Endothelial cell of umbilical vein (primary cell): ENCODE measurements around the gene CEACAM4. TPM values are rescaled to one million over a fixed set of nuclear protein-coding genes. Genes with fewer than 3 reads are reported as not detected.

Experiments used
- Bru-seq: library from RNA; stranded (reverse); fragments of 400-500 nt; gene quantifications from one replicate; lab custom pipeline; 2021; lab: Mats Ljungman, UMichigan
- BruChase-seq, 2 experiments: library from RNA; stranded (reverse); fragments of 400-500 nt; gene quantifications; one replicate each; lab custom pipeline; 2021; lab: Mats Ljungman, UMichigan
- BruUV-seq: library from RNA; stranded (reverse); fragments of 400-500 nt; replicated peaks from 2 replicates; lab custom pipeline; 2021; lab: Mats Ljungman, UMichigan
- CTCF ChIA-PET: fragments of 300-600, 350-600 bp; sonication (Branson Sonifier 250); formaldehyde crosslinking; loops from one replicate; lab custom pipeline; 2021; ENCODE audit warnings: antibody characterized with exemption, inconsistent platforms; lab: Charles Lee
- POLR2A ChIA-PET: fragments of 300-600, 350-600 bp; sonication (Branson Sonifier 250); formaldehyde crosslinking; loops from one replicate; lab custom pipeline; 2021; ENCODE audit warnings: antibody characterized with exemption, inconsistent platforms; lab: Charles Lee
- DNase-seq: peaks from one replicate; pipeline ENCODE4 v3.0.0-alpha.2; 2011; ENCODE audit warnings: low read depth, low spot score
- FAIRE-seq: peaks from 2 replicates; lab custom pipeline; 2011; peaks lifted over from hg19 to GRCh38; lab: Jason Lieb, UNC
- H2AFZ ChIP-seq: 2 replicates; pipeline ENCODE4 v1.6.0; 2012; ENCODE audit warnings: low read depth, low read length, control low read depth, inconsistent platforms
- H3K27ac ChIP-seq: 2 replicates; pipeline ENCODE4 v1.5.1; 2011; ENCODE audit warnings: low read depth, mild to moderate bottlenecking, control low read depth, low read length, moderate library complexity; ENCODE audit not compliant: insufficient read depth
- H3K27me3 ChIP-seq, 2 experiments: 2 replicates each; pipeline versions ENCODE4 v1.6.0 to v1.6.1; 2011; ENCODE audit warnings: low read length in 2 of 2, mixed read lengths in 1 of 2; ENCODE audit not compliant: control insufficient read depth in 2 of 2, insufficient read depth in 2 of 2
- H3K36me3 ChIP-seq, 2 experiments: 2 replicates in 1 of 2; 3 replicates in 1 of 2; pipeline ENCODE4 v1.5.1; 2011; ENCODE audit warnings: low read length in 2 of 2, mild to moderate bottlenecking in 1 of 2, moderate library complexity in 1 of 2; ENCODE audit not compliant: control insufficient read depth in 2 of 2, insufficient read depth in 2 of 2; ENCODE audit errors: extremely low read depth in 1 of 2
- H3K4me1 ChIP-seq: 3 replicates; pipeline ENCODE4 v1.5.1; 2011; ENCODE audit warnings: mild to moderate bottlenecking, low read length; ENCODE audit not compliant: control insufficient read depth, insufficient read depth; ENCODE audit errors: extremely low read depth
- H3K4me2 ChIP-seq: 2 replicates; pipeline ENCODE4 v1.6.1; 2011; ENCODE audit warnings: low read length, control low read depth, mixed read lengths; ENCODE audit not compliant: insufficient read depth
- H3K4me3 ChIP-seq, 3 experiments: fragments of 200-600 bp in 1 of 3; sonication (generic), shearing (Covaris generic) in 1 of 3; replicated peaks in 1 of 3; 2 replicates each; pipeline ENCODE4 v1.5.1; 2011 to 2016; ENCODE audit warnings: control low read depth in 3 of 3, low read length in 3 of 3, mild to moderate bottlenecking in 2 of 3, inconsistent platforms in 1 of 3, low read depth in 1 of 3, moderate library complexity in 1 of 3; ENCODE audit not compliant: insufficient read depth in 1 of 3
- H3K79me2 ChIP-seq: 2 replicates; pipeline ENCODE4 v1.6.0; 2012; ENCODE audit warnings: low read length, inconsistent platforms; ENCODE audit not compliant: control insufficient read depth, insufficient read depth
- H3K9ac ChIP-seq: replicated peaks from 2 replicates; pipeline ENCODE3; 2011; ENCODE audit warnings: low read length, control low read depth; ENCODE audit not compliant: insufficient read depth; ENCODE audit errors: extremely low read depth
- H3K9me1 ChIP-seq: replicated peaks from 3 replicates; pipeline ENCODE4 v1.6.0; 2011; ENCODE audit warnings: mild to moderate bottlenecking, low read length; ENCODE audit not compliant: control insufficient read depth, insufficient read depth; ENCODE audit errors: extremely low read depth
- H3K9me3 ChIP-seq: replicated peaks from 2 replicates; pipeline ENCODE4 v1.5.1; 2012; ENCODE audit warnings: low read length, inconsistent platforms; ENCODE audit not compliant: control insufficient read depth, insufficient read depth
- H4K20me1 ChIP-seq: replicated peaks from 2 replicates; pipeline ENCODE3; 2011; ENCODE audit warnings: mild to moderate bottlenecking, low read length; ENCODE audit not compliant: control insufficient read depth, insufficient read depth; ENCODE audit errors: extremely low read depth
- EZH2 ChIP-seq: IDR thresholded peaks from 2 replicates; pipeline ENCODE4 v1.6.1; 2012; ENCODE audit warnings: borderline replicate concordance, low read depth, mild to moderate bottlenecking, moderate library complexity, low read length, inconsistent platforms; ENCODE audit not compliant: severe bottlenecking
- FOS ChIP-seq: IDR thresholded peaks from 2 replicates; pipeline ENCODE4 v1.6.1; 2011; ENCODE audit warnings: mild to moderate bottlenecking, low read length, moderate library complexity, borderline replicate concordance; ENCODE audit not compliant: insufficient read depth
- GATA2 ChIP-seq: IDR thresholded peaks from 2 replicates; pipeline ENCODE4 v1.7.0; 2011; ENCODE audit warnings: low read depth, mild to moderate bottlenecking, moderate library complexity, mixed read lengths, low read length; ENCODE audit not compliant: insufficient read length, insufficient read depth
- JUN ChIP-seq: IDR thresholded peaks from 2 replicates; pipeline ENCODE4 v1.6.1; 2011; ENCODE audit warnings: borderline replicate concordance, low read depth; ENCODE audit not compliant: insufficient read length, insufficient read depth
- MYC ChIP-seq: IDR thresholded peaks from one replicate; pipeline ENCODE4 v1.6.1; 2011; ENCODE audit warnings: mild to moderate bottlenecking, low read depth, low read length
- POLR2A ChIP-seq: IDR thresholded peaks from 2 replicates; pipeline ENCODE4 v1.6.1; 2012; ENCODE audit warnings: low read depth, mild to moderate bottlenecking, control low read depth, low read length
- POLR2AphosphoS5 ChIP-seq: IDR thresholded peaks from 2 replicates; pipeline ENCODE4 v1.6.1; 2012; ENCODE audit warnings: low read depth, mild to moderate bottlenecking, control low read depth, low read length, moderate library complexity; ENCODE audit not compliant: insufficient read depth
- dilution Hi-C: fragments of 300-500 bp; cut with MboI; formaldehyde crosslinking; loops from one replicate; pipeline ENCODE4 v1.15.0; 2019; ENCODE audit warnings: low sequenced_read_pairs; ENCODE audit not compliant: extremely low pct_ligation_motif_present
- intact Hi-C: fragments of 100-400 bp; cut with micrococcal nuclease; formaldehyde crosslinking; loops from one replicate; pipeline ENCODE4 v1.10.0; 2022
- long read RNA-seq: library from polyadenylated mRNA; stranded (forward); transcript quantifications from one replicate; pipeline ENCODE4 v2.0.0, GENCODE V29; 2021
- polyA minus RNA-seq, 3 experiments: library from RNA; depleted of rRNA, polyadenylated mRNA; stranded (reverse); fragments of >200 nt; gene quantifications; 1 replicate in 1 of 3; 2 replicates in 2 of 3; pipeline ENCODE4 v1.2.3, GENCODE V29; 2011
- polyA plus RNA-seq, 4 experiments: library from polyadenylated mRNA; depleted of rRNA in 3 of 4; stranded (reverse) in 3 of 4; unstranded in 1 of 4; fragments of >200 nt; gene quantifications; 2 replicates each; pipeline versions ENCODE4 v1.2.1 to v1.2.3, GENCODE V29; 2011 to 2012; ENCODE audit warnings: missing spikeins in 1 of 4
- total RNA-seq: library from RNA; stranded (reverse); gene quantifications from 2 replicates; pipeline ENCODE4 v1.2.3, GENCODE V29; 2021
- TF ChIP-seq, protein P1 (sequence below): IDR thresholded peaks from 2 replicates; pipeline ENCODE4 v1.6.1; 2011; ENCODE audit not compliant: insufficient read depth, insufficient read length
- TF ChIP-seq, protein P2 (sequence below), 2 donors: IDR thresholded peaks; 1 replicate in 1 of 2; 2 replicates in 1 of 2; pipeline ENCODE4 v1.5.1; 2011; ENCODE audit warnings: low read length in 2 of 2, mild to moderate bottlenecking in 2 of 2, moderate library complexity in 2 of 2, control low read depth in 1 of 2, inconsistent platforms in 1 of 2, low read depth in 1 of 2; ENCODE audit not compliant: insufficient read depth in 1 of 2; ENCODE audit errors: extremely low read depth in 1 of 2

Gene CEACAM4
- not detected in 2 replicates for total RNA-seq
- polyA plus RNA-seq = not detected in 2 replicates
- polyA plus RNA-seq (2011; cell fraction: cytosol; rRNA removed) = not detected in 2 replicates
- polyA plus RNA-seq (2011; cell fraction: nucleus; rRNA removed) = not detected in 2 replicates
- not detected in 2 replicates for polyA plus RNA-seq (2012)
- not detected in 2 replicates for polyA minus RNA-seq
- not detected for polyA minus RNA-seq (2011; cell fraction: cytosol; rRNA and poly(A)+ RNA removed)
- not detected in 2 replicates for polyA minus RNA-seq (2011; cell fraction: nucleus; rRNA and poly(A)+ RNA removed)
- Bru-seq, nascent RNA = not detected
- not detected for BruChase-seq, experiment 1, labeled RNA remaining after a 6-hour chase
- BruChase-seq, experiment 2, labeled RNA remaining after a 2-hour chase = not detected
- long read RNA-seq = 0 reads

DNA sequence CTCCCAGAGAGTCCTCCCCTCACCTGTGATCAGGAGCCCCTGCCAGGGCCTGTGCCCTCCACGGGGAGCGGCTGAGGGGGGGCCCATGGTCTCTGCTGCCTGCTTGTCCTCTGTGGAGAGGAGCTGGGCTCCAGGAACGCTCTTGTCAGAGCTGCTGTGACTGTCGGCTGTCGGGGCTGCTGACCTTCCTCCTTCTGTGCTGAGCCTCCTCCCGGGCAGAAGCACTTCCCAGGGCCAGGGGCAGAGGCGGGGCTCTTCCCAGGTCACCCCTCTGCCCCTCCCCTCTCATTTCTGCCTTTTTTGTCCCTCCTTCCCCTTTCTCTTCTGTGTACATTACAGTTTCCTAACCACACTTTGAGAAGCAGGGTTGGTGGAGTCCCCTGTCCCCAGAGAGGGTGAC, at the start of gene CEACAM4:
Gene CEACAM4, minus strand, starts transcription at position 198 of the 400 bp plus-strand sequence. Its CDS starts 111 bp downstream, at position 87.
- H4K20me1 ChIP-seq = no peaks in the 10 kb centered on the region
- intact Hi-C loops (no loop called here), dilution Hi-C loops (no loop called here)
- H3K36me3 ChIP-seq = no peaks in the 10 kb centered on the region
- H3K9ac ChIP-seq = no peak within 1 kb of the TSS
- no peaks in the 10 kb centered on the region for H3K9me1 ChIP-seq
- FAIRE-seq = no peak
- no peak for DNase-seq
- TF ChIP-seq, protein P1, sequence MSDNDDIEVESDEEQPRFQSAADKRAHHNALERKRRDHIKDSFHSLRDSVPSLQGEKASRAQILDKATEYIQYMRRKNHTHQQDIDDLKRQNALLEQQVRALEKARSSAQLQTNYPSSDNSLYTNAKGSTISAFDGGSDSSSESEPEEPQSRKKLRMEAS = no peak
- TF ChIP-seq, protein P2, sequence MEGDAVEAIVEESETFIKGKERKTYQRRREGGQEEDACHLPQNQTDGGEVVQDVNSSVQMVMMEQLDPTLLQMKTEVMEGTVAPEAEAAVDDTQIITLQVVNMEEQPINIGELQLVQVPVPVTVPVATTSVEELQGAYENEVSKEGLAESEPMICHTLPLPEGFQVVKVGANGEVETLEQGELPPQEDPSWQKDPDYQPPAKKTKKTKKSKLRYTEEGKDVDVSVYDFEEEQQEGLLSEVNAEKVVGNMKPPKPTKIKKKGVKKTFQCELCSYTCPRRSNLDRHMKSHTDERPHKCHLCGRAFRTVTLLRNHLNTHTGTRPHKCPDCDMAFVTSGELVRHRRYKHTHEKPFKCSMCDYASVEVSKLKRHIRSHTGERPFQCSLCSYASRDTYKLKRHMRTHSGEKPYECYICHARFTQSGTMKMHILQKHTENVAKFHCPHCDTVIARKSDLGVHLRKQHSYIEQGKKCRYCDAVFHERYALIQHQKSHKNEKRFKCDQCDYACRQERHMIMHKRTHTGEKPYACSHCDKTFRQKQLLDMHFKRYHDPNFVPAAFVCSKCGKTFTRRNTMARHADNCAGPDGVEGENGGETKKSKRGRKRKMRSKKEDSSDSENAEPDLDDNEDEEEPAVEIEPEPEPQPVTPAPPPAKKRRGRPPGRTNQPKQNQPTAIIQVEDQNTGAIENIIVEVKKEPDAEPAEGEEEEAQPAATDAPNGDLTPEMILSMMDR (IDR thresholded peaks at IDR 0.05; ENCODE audit: extremely low read depth in 1 of 2, insufficient read depth in 1 of 2, low read depth in 1 of 2, low read length in 2 of 2) = no peak
- TF ChIP-seq GATA2 = no peak
- no peak for TF ChIP-seq JUN
- no peak for TF ChIP-seq FOS
- no peak for TF ChIP-seq POLR2AphosphoS5
- no peak for TF ChIP-seq EZH2
- no peak for TF ChIP-seq POLR2A
- no peak for TF ChIP-seq MYC
- no peak within 1 kb of the TSS for H3K4me3 ChIP-seq
- H3K27me3 ChIP-seq = peaks cover 0 to 2% of the 10 kb centered on the region in 2 experiments
- H2AFZ ChIP-seq = no peak within 1 kb of the TSS
- no peaks in the 10 kb centered on the region for H3K79me2 ChIP-seq
- ChIA-PET POLR2A (no interaction called here), CTCF (interaction anchor here (0.8 kb wide), 1 partner anchor 14 kb away, joined by 3 read pairs; no protein-coding TSS in a partner anchor)
- peaks cover 2% of the 10 kb centered on the region for H3K9me3 ChIP-seq
- BruUV-seq = no TSS peak
- no peak within 1 kb of the TSS for H3K4me2 ChIP-seq
- H3K27ac ChIP-seq = no peak within 1 kb of the TSS
- no peaks in the 10 kb centered on the region for H3K4me1 ChIP-seq
